Measurements from ENCODE around the gene FAM193A. TPM values are rescaled to one million over a fixed set of nuclear protein-coding genes. Genes with fewer than 3 reads are reported as not detected.

FAM193A gene
- total RNA-seq, 6 experiments from 2014 or later = 8.5 to 12.3 (median 9.7) TPM

GRCh38 chr4:2507259-2507658, 29.2 kb upstream of the FAM193A start:
- ATAC-seq (no peak), DNase-seq (no peak)
- Histone ChIP-seq H3K9me3 (no peaks in the 10 kb centered on the region), H3K36me3 (peaks cover 3 to 28% (median 7%) of the 10 kb centered on the region in 4 donors), H3K4me3 (no peak overlapping the region), H3K27me3 (no peaks in the 10 kb centered on the region), H3K4me1 (no peaks in the 10 kb centered on the region), H3K27ac (no peak overlapping the region)
- no peak for TF ChIP-seq CTCF (IDR thresholded peaks at IDR 0.05)
- 73% methylated on average over 3 of the region's 4 CpGs for WGBS (ENCODE audit: insufficient coverage, low coverage, low lambda C conversion rate, missing lambda C conversion rate)
- intact Hi-C loops (cut with DNase I) = no loop called here

- WGBS (ENCODE audit: insufficient coverage, low coverage, low lambda C conversion rate, missing lambda C conversion rate) = 80% methylated on average over 2 of the region's 7 CpGs
- H3K4me1 ChIP-seq = no peaks in the 10 kb centered on the region
- no peak for ATAC-seq
- peaks cover 9 to 34% (median 10%) of the 10 kb centered on the region in 4 donors for H3K36me3 ChIP-seq
- H3K27me3 ChIP-seq = no peaks in the 10 kb centered on the region
- H3K27ac ChIP-seq = no peak overlapping the region
- TF ChIP-seq CTCF (IDR thresholded peaks at IDR 0.05) (no peak), POLR2A (IDR thresholded peaks at IDR 0.05) (no peak)
- intact Hi-C loops (cut with DNase I) = no loop called here
- DNase-seq = no peak
- H3K9me3 ChIP-seq = no peaks in the 10 kb centered on the region
- no peak overlapping the region for H3K4me3 ChIP-seq
Observed at GRCh38 chr4:2507855-2508254, 28.6 kb upstream of the FAM193A start.

GRCh38 chr4:2510351-2511259, 25.8 kb upstream of the FAM193A start:
- TF ChIP-seq POLR2A (IDR thresholded peaks at IDR 0.05) (no peak), CTCF (IDR thresholded peaks at IDR 0.05) (no peak)
- Histone ChIP-seq H3K36me3 (peaks cover 8 to 44% (median 15%) of the 10 kb centered on the region in 4 donors), H3K4me3 (no peak overlapping the region), H3K9me3 (no peaks in the 10 kb centered on the region), H3K27me3 (no peaks in the 10 kb centered on the region), H3K4me1 (peaks cover 0 to 1% (median 0%) of the 10 kb centered on the region in 4 donors), H3K27ac (no peak overlapping the region)
- no peak for ATAC-seq
- 87% methylated on average over 6 of the region's 13 CpGs for WGBS (ENCODE audit: insufficient coverage, low coverage, low lambda C conversion rate, missing lambda C conversion rate)
- DNase-seq = no peak
- intact Hi-C loops (cut with DNase I) = no loop called here

GRCh38 chr4:2511645-2512131, 24.8 kb upstream of the FAM193A start:
- no peaks in the 10 kb centered on the region for H3K27me3 ChIP-seq
- H3K9me3 ChIP-seq = no peaks in the 10 kb centered on the region
- peaks cover 0 to 11% (median 0%) of the 10 kb centered on the region in 4 donors for H3K4me1 ChIP-seq
- intact Hi-C loops (cut with DNase I) = no loop called here
- WGBS (ENCODE audit: insufficient coverage, low coverage, low lambda C conversion rate, missing lambda C conversion rate) = 82% methylated on average over 8 of the region's 9 CpGs
- H3K27ac ChIP-seq = no peak overlapping the region
- H3K36me3 ChIP-seq = peaks cover 8 to 44% (median 15%) of the 10 kb centered on the region in 4 donors
- DNase-seq (no peak), ATAC-seq (no peak)
- H3K4me3 ChIP-seq = no peak overlapping the region
- no peak for TF ChIP-seq CTCF (IDR thresholded peaks at IDR 0.05)
- TF ChIP-seq POLR2A (IDR thresholded peaks at IDR 0.05) = no peak

Data from right lobe of liver (tissue), 6 donors.